OCI-LY7 (cell line): Measurements from ENCODE around the gene RNF212. TPM values are rescaled to one million over a fixed set of nuclear protein-coding genes. Genes with fewer than 3 reads are reported as not detected.

Source experiments
- BruUV-seq: library from RNA; stranded (reverse); fragments of 400-500 nt; replicated peaks from 2 replicates; lab custom pipeline; 2021; lab: Mats Ljungman, UMichigan
- CTCF ChIA-PET: fragments of 300-600 bp; sonication (Branson Sonifier 250); formaldehyde crosslinking; loops from one replicate; lab custom pipeline; 2022; ENCODE audit warnings: antibody characterized with exemption; ENCODE audit not compliant: unreplicated experiment; lab: Charles Lee
- POLR2A ChIA-PET: fragments of 300-600 bp; sonication (Branson Sonifier 250); formaldehyde crosslinking; loops from one replicate; lab custom pipeline; 2022; ENCODE audit warnings: antibody characterized with exemption; lab: Charles Lee
- DNase-seq: peaks from one replicate; pipeline ENCODE4 v3.0.0-alpha.2; 2015; ENCODE audit warnings: low spot score
- H2AFZ ChIP-seq: fragments of 200-600 bp; sonication (generic), shearing (Covaris generic); 2 replicates; pipeline ENCODE4 v1.6.1; 2014; ENCODE audit warnings: mild to moderate bottlenecking, antibody characterized with exemption, low read length, moderate library complexity
- H3K27ac ChIP-seq: fragments of 200-600 bp; sonication (generic); 2 replicates; pipeline ENCODE4 v1.5.1; 2014; ENCODE audit warnings: mixed run types, low read depth, mild to moderate bottlenecking, moderate library complexity, low read length, inconsistent platforms; ENCODE audit not compliant: poor library complexity, severe bottlenecking
- H3K36me3 ChIP-seq: fragments of 200-600 bp; sonication (generic); 2 replicates; pipeline ENCODE4 v1.6.1; 2014; ENCODE audit warnings: mild to moderate bottlenecking, antibody characterized with exemption, low read length, moderate library complexity, mixed read lengths; ENCODE audit not compliant: insufficient read depth
- H3K4me1 ChIP-seq: fragments of 200-600 bp; sonication (generic); 2 replicates; pipeline ENCODE4 v1.5.1; 2014; ENCODE audit warnings: mild to moderate bottlenecking, low read length; ENCODE audit not compliant: insufficient read depth, poor library complexity, severe bottlenecking
- H3K4me2 ChIP-seq: fragments of 200-600 bp; sonication (generic); 2 replicates; pipeline ENCODE4 v1.6.1; 2014; ENCODE audit warnings: mild to moderate bottlenecking, low read length
- H3K4me3 ChIP-seq: fragments of 200-600 bp; sonication (generic); 2 replicates; pipeline ENCODE4 v1.5.1; 2014; ENCODE audit warnings: mild to moderate bottlenecking, low read depth, low read length; ENCODE audit not compliant: poor library complexity, severe bottlenecking
- H3K79me2 ChIP-seq: fragments of 200-600 bp; sonication (generic); 2 replicates; pipeline ENCODE4 v1.6.1; 2016; ENCODE audit warnings: low read depth, mild to moderate bottlenecking, low read length, moderate library complexity, mixed read lengths; ENCODE audit not compliant: insufficient read depth
- H3K9me2 ChIP-seq: fragments of 200-600 bp; sonication (generic); 2 replicates; pipeline ENCODE4 v1.6.1; 2016; ENCODE audit warnings: mild to moderate bottlenecking, low read length, mixed read lengths; ENCODE audit not compliant: insufficient read depth
- H3K9me3 ChIP-seq: fragments of 200-600 bp; sonication (generic); 2 replicates; pipeline ENCODE4 v1.6.1; 2014; ENCODE audit warnings: mild to moderate bottlenecking, mixed run types, low read length, mixed read lengths
- H4K20me1 ChIP-seq: fragments of 200-600 bp; sonication (generic); 2 replicates; pipeline ENCODE4 v1.6.1; 2014; ENCODE audit warnings: mild to moderate bottlenecking, antibody characterized with exemption, low read length, moderate library complexity, mixed read lengths; ENCODE audit not compliant: insufficient read depth
- EZH2phosphoT487 ChIP-seq: fragments of 200-600 bp; sonication (generic); IDR thresholded peaks from 2 replicates; pipeline ENCODE4 v1.6.1; 2018; ENCODE audit warnings: low read depth, borderline replicate concordance, mild to moderate bottlenecking, mixed run types, antibody characterized with exemption, low read length, moderate library complexity, mixed read lengths
- intact Hi-C: fragments of 100-400 bp; cut with micrococcal nuclease; formaldehyde crosslinking; loops from one replicate; pipeline ENCODE4 v1.10.0; 2022; ENCODE audit not compliant: unreplicated experiment
- total RNA-seq, 2 experiments: library from RNA; depleted of rRNA in 1 of 2; stranded (reverse); fragments of >200 nt in 1 of 2; shearing (Covaris generic) in 1 of 2; gene quantifications; 2 replicates each; pipeline ENCODE4 v1.2.3, GENCODE V29; 2014 to 2022
- TF ChIP-seq, protein P1 (sequence below): fragments of 200-600 bp; sonication (generic); conservative IDR thresholded peaks from 2 replicates; pipeline ENCODE4 v1.5.1; 2014; ENCODE audit warnings: mild to moderate bottlenecking, antibody characterized with exemption, low read length, moderate library complexity, mixed read lengths

Gene RNF212
- total RNA-seq, 2 experiments from 2014 or later = not detected

DNA sequence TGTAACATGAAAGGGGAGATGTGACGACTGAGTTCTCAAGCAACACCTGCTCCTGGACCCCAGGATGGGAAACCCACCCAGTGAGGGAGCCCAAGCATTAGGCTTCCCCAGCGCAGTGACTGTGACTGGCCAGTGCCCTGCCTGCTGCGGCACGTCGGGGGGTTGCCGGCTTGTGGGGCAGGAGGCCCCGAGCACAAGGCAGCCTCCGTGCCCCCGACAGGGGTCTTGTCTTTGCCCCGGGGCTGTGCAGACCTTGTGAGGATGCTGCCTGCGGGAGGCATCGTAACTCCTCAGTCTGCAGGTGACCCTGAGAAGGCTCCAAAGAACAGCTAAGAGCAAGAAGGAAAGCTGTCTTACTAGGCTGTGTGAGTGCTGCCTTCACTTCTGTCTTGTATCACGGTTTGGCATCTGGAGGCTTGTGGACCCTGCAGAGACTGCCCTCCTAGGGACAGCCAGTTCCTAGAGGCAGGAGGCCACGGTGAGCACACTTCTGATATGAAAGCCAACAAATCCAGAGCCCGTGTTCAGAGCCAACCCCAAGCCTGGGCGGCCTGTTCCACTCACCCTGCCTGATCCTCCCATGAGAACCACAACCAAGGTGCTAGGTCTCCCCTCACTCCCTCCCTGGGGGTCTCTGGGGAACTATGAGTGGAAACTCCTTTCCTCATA, 54.2 kb downstream of the RNF212 start:
- no TSS peak for BruUV-seq
- Histone ChIP-seq H3K4me1 (peaks cover 15% of the 10 kb centered on the region), H2AFZ (no peak overlapping the region), H4K20me1 (no peaks in the 10 kb centered on the region), H3K79me2 (no peaks in the 10 kb centered on the region), H3K9me3 (no peaks in the 10 kb centered on the region), H3K27ac (no peak overlapping the region), H3K4me3 (no peak overlapping the region), H3K9me2 (no peaks in the 10 kb centered on the region), H3K4me2 (no peak overlapping the region), H3K36me3 (no peaks in the 10 kb centered on the region)
- TF ChIP-seq, protein P1, sequence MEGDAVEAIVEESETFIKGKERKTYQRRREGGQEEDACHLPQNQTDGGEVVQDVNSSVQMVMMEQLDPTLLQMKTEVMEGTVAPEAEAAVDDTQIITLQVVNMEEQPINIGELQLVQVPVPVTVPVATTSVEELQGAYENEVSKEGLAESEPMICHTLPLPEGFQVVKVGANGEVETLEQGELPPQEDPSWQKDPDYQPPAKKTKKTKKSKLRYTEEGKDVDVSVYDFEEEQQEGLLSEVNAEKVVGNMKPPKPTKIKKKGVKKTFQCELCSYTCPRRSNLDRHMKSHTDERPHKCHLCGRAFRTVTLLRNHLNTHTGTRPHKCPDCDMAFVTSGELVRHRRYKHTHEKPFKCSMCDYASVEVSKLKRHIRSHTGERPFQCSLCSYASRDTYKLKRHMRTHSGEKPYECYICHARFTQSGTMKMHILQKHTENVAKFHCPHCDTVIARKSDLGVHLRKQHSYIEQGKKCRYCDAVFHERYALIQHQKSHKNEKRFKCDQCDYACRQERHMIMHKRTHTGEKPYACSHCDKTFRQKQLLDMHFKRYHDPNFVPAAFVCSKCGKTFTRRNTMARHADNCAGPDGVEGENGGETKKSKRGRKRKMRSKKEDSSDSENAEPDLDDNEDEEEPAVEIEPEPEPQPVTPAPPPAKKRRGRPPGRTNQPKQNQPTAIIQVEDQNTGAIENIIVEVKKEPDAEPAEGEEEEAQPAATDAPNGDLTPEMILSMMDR = no peak
- no peak for TF ChIP-seq EZH2phosphoT487
- CTCF ChIA-PET = no interaction called here
- POLR2A ChIA-PET = interaction anchor here (0.6 to 0.7 kb wide), 2 partner anchors 8 to 800 kb away, joined by 4 to 5 read pairs; no protein-coding TSS in a partner anchor
- no peak for DNase-seq
- intact Hi-C loops = no loop called here

GRCh38 chr4:1058198-1058996, 55.0 kb downstream of the RNF212 start:
- H3K79me2 ChIP-seq = no peaks in the 10 kb centered on the region
- no peak overlapping the region for H2AFZ ChIP-seq
- intact Hi-C loops = no loop called here
- ChIA-PET CTCF (no interaction called here), POLR2A (interaction anchor here (0.6 kb wide), 1 partner anchor 9 kb away, joined by 4 read pairs; no protein-coding TSS in a partner anchor)
- DNase-seq = no peak
- TF ChIP-seq EZH2phosphoT487 = no peak
- TF ChIP-seq, protein P1 = no peak
- no peaks in the 10 kb centered on the region for H3K9me2 ChIP-seq
- H3K4me2 ChIP-seq = no peak overlapping the region
- H3K36me3 ChIP-seq = no peaks in the 10 kb centered on the region
- no peak overlapping the region for H3K27ac ChIP-seq
- H4K20me1 ChIP-seq = no peaks in the 10 kb centered on the region
- no peak overlapping the region for H3K4me3 ChIP-seq
- H3K4me1 ChIP-seq = peaks cover 15% of the 10 kb centered on the region
- H3K9me3 ChIP-seq = no peaks in the 10 kb centered on the region
- no TSS peak for BruUV-seq

GRCh38 chr4:1057403-1057745, 56.0 kb downstream of the RNF212 start:
- Histone ChIP-seq H3K4me2 (no peak overlapping the region), H3K9me2 (no peaks in the 10 kb centered on the region), H3K36me3 (no peaks in the 10 kb centered on the region), H3K4me1 (peaks cover 15% of the 10 kb centered on the region), H3K79me2 (no peaks in the 10 kb centered on the region), H4K20me1 (no peaks in the 10 kb centered on the region), H3K27ac (no peak overlapping the region), H3K9me3 (no peaks in the 10 kb centered on the region), H2AFZ (no peak overlapping the region), H3K4me3 (no peak overlapping the region)
- DNase-seq = no peak
- no TSS peak for BruUV-seq
- CTCF ChIA-PET = no interaction called here
- POLR2A ChIA-PET = no interaction called here
- intact Hi-C loops = no loop called here
- TF ChIP-seq EZH2phosphoT487 = no peak
- TF ChIP-seq, protein P1 = no peak
